Thyroid gland (tissue), 4 donors: ENCODE measurements around the gene TAS2R40.

ENCODE experiments used
- CTCF ChIP-seq, 6 experiments: fragments of 200-600 bp in 3 of 6; fragments of 450-650 bp in 3 of 6; sonication (generic) in 3 of 6; IDR thresholded peaks; one replicate each; pipeline ENCODE4 v1.5.1; 2016 to 2019; ENCODE audit warnings: antibody characterized with exemption in 6 of 6, mild to moderate bottlenecking in 2 of 6, inconsistent platforms in 1 of 6, moderate library complexity in 1 of 6
- POLR2A ChIP-seq, 2 donors: fragments of 450-650 bp; IDR thresholded peaks; one replicate each; pipeline ENCODE4 v1.6.1; 2017; ENCODE audit warnings: antibody characterized with exemption in 2 of 2, mild to moderate bottlenecking in 2 of 2, moderate library complexity in 1 of 2

DNA sequence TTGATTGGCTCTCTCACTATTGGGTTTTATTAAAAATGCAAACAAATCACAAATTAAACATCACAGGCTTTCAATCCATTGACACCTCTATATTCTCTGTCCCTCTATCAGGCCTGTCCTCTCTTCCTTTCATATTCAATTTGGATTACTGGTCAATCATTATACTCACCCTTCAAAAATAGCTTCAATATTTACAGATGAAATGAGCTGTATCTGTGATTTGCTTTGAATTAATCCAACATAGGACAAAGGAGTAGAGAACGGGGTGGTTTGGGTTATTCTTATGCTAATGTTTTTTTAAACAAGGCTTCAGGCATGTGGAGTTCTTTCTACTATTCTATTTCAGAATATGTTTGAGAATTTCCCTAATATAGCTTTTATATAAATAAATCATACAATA, 36.3 kb upstream of the TAS2R40 start:
- TF ChIP-seq CTCF (IDR thresholded peaks at IDR 0.05) (no peak), POLR2A (IDR thresholded peaks at IDR 0.05) (no peak)
